GM19328 (cell line): ENCODE results near the gene GDF2.

Source experiments
- ATAC-seq: cut with Tn5 transposase; IDR thresholded peaks from one replicate; pipeline ENCODE4 v1.9.1; 2021; ENCODE audit warnings: mild to moderate bottlenecking, moderate library complexity; ENCODE audit not compliant: unreplicated experiment

GDF2 gene

GRCh38 chr10:47331954-47332353, 9.7 kb downstream of the GDF2 start:
- ATAC-seq: no peak

GRCh38 chr10:47332371-47332770, 10.1 kb downstream of the GDF2 start:
- no peak for ATAC-seq

- no peak for ATAC-seq
Observed at GRCh38 chr10:47332946-47333345, 10.7 kb downstream of the GDF2 start.

GRCh38 chr10:47333532-47333931, 11.3 kb downstream of the GDF2 start:
- ATAC-seq: no peak

GRCh38 chr10:47334466-47335295, 12.4 kb downstream of the GDF2 start:
- no peak for ATAC-seq

GRCh38 chr10:47335906-47336305, 13.7 kb downstream of the GDF2 start:
- ATAC-seq: no peak

GRCh38 chr10:47336387-47337134, 14.3 kb downstream of the GDF2 start:
- no peak for ATAC-seq

- ATAC-seq: no peak
Observed at GRCh38 chr10:47337310-47337709, 15.1 kb downstream of the GDF2 start.

GRCh38 chr10:47339186-47339735, 17.0 kb downstream of the GDF2 start:
- ATAC-seq: no peak

- no peak for ATAC-seq
Observed at GRCh38 chr10:47339759-47340607, 17.7 kb downstream of the GDF2 start.

GRCh38 chr10:47340608-47341170, 18.4 kb downstream of the GDF2 start:
- ATAC-seq: no peak

GRCh38 chr10:47344996-47345870, 23.0 kb downstream of the GDF2 start:
- ATAC-seq: no peak

GRCh38 chr10:47346581-47347302, 24.5 kb downstream of the GDF2 start:
- ATAC-seq: no peak

- no peak for ATAC-seq
Observed at GRCh38 chr10:47347303-47347675, 25.0 kb downstream of the GDF2 start.

GRCh38 chr10:47348138-47348651, 25.9 kb downstream of the GDF2 start, which contains the start of gene RBP3:
Gene RBP3, plus strand, starts transcription at chr10:47348363. Its CDS starts 122 bp downstream, at chr10:47348485.
- no peak for ATAC-seq

GRCh38 chr10:47348661-47349470, 26.6 kb downstream of the GDF2 start:
- ATAC-seq: no peak

GRCh38 chr10:47349516-47349915, 27.3 kb downstream of the GDF2 start:
- no peak for ATAC-seq

- no peak for ATAC-seq
Observed at GRCh38 chr10:47349941-47350371, 27.7 kb downstream of the GDF2 start.
